PFSK-1 (cell line): ENCODE data around the gene WDFY2.

Experiments used
- FOXP2 ChIP-seq: optimal IDR thresholded peaks from 2 replicates; pipeline ENCODE3; 2011; ENCODE audit warnings: borderline replicate concordance, control low read depth, inconsistent platforms; ENCODE audit not compliant: insufficient read depth; ENCODE audit errors: extremely low read length, extremely low read depth
- POLR2AphosphoS5 ChIP-seq: IDR thresholded peaks from 2 replicates; pipeline ENCODE4 v1.6.1; 2012; ENCODE audit warnings: low read depth, mild to moderate bottlenecking, control low read depth, low read length, moderate library complexity
- SIN3A ChIP-seq: IDR thresholded peaks from 2 replicates; pipeline ENCODE4 v1.6.1; 2012; ENCODE audit warnings: mild to moderate bottlenecking, low read length, moderate library complexity, borderline replicate concordance; ENCODE audit not compliant: insufficient read depth
- TAF1 ChIP-seq: IDR thresholded peaks from 2 replicates; pipeline ENCODE4 v1.6.1; 2012; ENCODE audit warnings: low read length, control low read depth, borderline replicate concordance; ENCODE audit not compliant: insufficient read depth
- TF ChIP-seq, protein P1 (sequence below), 2 experiments: IDR thresholded peaks; 2 replicates each; pipeline versions ENCODE4 v1.6.1 to v1.8.0; 2011 to 2012; ENCODE audit warnings: low read depth in 2 of 2, low read length in 2 of 2, control low read depth in 1 of 2, inconsistent platforms in 1 of 2, mild to moderate bottlenecking in 1 of 2, moderate library complexity in 1 of 2; ENCODE audit not compliant: insufficient read depth in 1 of 2

WDFY2 gene

DNA sequence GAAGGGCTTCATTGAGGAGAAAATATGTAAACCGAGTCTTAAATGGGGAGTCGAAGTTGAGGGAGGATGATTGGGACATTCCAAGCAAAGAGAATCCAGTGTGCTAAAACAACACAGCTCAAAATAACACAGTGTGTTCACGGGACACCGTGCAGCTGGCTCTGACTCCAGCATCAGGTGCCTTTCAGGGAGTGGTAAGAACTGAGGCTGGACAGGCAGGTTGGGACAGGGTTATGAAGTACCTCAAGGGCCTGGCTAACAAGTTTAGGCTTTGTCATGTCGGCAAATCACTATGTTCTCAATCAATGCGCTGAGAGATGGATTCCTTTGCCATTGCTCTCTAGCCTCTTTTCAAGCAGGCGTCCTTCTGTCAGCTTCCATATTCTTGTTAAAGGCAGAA is 27.5 kb upstream of the WDFY2 start:
- TF ChIP-seq TAF1 (no peak), POLR2AphosphoS5 (no peak), SIN3A (no peak), FOXP2 (no peak)
- TF ChIP-seq, protein P1, sequence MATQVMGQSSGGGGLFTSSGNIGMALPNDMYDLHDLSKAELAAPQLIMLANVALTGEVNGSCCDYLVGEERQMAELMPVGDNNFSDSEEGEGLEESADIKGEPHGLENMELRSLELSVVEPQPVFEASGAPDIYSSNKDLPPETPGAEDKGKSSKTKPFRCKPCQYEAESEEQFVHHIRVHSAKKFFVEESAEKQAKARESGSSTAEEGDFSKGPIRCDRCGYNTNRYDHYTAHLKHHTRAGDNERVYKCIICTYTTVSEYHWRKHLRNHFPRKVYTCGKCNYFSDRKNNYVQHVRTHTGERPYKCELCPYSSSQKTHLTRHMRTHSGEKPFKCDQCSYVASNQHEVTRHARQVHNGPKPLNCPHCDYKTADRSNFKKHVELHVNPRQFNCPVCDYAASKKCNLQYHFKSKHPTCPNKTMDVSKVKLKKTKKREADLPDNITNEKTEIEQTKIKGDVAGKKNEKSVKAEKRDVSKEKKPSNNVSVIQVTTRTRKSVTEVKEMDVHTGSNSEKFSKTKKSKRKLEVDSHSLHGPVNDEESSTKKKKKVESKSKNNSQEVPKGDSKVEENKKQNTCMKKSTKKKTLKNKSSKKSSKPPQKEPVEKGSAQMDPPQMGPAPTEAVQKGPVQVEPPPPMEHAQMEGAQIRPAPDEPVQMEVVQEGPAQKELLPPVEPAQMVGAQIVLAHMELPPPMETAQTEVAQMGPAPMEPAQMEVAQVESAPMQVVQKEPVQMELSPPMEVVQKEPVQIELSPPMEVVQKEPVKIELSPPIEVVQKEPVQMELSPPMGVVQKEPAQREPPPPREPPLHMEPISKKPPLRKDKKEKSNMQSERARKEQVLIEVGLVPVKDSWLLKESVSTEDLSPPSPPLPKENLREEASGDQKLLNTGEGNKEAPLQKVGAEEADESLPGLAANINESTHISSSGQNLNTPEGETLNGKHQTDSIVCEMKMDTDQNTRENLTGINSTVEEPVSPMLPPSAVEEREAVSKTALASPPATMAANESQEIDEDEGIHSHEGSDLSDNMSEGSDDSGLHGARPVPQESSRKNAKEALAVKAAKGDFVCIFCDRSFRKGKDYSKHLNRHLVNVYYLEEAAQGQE (IDR thresholded peaks at IDR 0.05; ENCODE audit: insufficient read depth in 1 of 2, low read depth in 2 of 2, low read length in 2 of 2) = no peak

DNA sequence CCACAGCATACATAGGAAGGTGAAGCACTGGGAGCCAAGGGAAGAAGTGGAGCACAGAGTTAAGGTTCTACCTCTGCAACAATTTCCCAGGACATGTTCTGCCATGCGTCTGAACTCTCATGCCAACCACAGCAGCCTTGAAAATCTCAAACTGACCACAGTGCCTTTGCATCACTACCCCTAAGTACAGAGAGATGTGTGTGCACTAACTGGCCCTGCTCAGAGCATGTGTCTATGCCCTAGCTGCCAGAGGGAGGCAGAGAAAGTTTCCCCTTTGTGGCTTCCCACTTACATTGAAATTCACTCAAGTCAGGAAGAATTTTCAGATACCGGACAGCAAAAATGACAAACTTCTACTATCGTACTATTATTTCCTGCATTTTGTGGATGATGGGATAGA is 26.8 kb upstream of the WDFY2 start:
- no peak for TF ChIP-seq TAF1
- TF ChIP-seq, protein P1 (IDR thresholded peaks at IDR 0.05; ENCODE audit: insufficient read depth in 1 of 2, low read depth in 2 of 2, low read length in 2 of 2) = no peak
- TF ChIP-seq SIN3A = no peak
- no peak for TF ChIP-seq FOXP2
- TF ChIP-seq POLR2AphosphoS5 = no peak

DNA sequence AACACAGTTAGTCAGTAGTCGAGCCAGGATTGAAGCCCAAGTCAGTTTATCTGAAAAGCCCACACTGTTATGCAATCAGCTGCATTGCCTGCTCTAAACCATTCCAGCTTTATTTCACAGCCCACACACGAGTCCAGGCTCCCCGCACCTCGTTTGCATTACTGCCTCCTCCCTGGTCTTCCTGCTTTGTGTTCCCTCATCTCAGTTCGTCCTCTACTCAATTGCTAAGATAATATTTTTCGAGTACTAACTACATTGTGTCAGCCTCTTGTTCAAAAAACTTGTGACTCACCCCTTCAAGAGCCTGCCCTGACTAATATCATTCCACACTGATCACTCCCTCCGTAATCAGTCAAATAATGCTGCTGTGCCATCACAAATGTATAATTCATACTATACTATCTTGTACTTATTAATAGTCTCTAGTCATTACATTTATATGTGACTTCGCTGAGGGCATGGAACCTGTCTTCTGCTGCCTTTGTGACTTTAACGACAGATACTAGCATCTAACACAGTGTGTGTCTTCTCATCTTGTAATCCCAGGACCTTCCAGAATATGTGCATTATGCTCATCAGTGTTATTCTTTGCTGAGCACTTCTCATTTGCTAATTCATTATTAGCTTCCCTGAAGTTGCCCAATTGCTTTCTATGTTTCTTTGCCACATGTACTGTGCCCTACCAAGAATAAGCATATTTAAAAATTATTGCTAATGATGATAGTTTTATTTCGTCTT is 26.2 kb upstream of the WDFY2 start:
- TF ChIP-seq, protein P1 (IDR thresholded peaks at IDR 0.05; ENCODE audit: insufficient read depth in 1 of 2, low read depth in 2 of 2, low read length in 2 of 2) = no peak
- TF ChIP-seq POLR2AphosphoS5 (no peak), SIN3A (no peak), FOXP2 (no peak), TAF1 (no peak)

DNA sequence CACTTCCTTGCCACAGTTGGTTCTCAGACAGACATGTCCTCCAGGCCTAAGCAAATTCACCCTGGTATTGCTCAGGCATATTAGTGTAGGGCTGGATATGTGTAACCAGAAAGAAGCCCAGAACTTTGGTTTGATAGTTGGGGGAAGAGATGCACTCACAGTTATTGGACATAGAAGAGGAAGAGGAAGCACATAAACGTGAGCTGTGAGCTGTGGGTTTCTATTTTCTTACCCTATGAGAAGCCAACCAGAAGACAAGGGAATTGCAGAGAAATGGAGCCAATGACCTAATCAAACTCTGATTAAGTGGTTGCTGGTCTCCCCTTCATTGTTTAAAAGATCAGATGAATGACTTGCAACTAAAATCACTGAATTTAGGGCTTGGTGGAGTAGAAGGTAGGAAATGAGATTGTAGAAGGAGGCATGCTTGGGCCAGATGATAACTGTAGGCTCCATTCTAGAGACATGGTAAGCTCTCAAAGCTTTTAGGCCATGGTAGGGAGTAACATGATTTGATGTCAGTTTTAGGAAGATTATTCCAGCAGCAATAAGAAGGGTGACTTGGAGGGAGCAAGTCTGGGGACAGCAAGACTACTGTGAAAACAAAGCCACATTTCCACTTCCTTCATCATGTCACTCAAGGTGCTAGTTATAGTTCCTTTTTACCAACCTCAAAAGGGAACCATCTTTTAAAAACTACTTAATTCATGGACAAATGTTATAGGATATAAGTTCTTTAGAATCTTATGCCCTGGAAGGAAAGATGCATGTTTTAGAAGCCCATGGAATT is 24.1 kb upstream of the WDFY2 start:
- TF ChIP-seq, protein P1 (IDR thresholded peaks at IDR 0.05; ENCODE audit: insufficient read depth in 1 of 2, low read depth in 2 of 2, low read length in 2 of 2) = no peak
- TF ChIP-seq FOXP2 = no peak
- no peak for TF ChIP-seq TAF1
- TF ChIP-seq POLR2AphosphoS5 = no peak
- no peak for TF ChIP-seq SIN3A
